Muscle of leg (tissue), 11 donors: ENCODE results near the gene LHFPL4. TPM values are rescaled to one million over a fixed set of nuclear protein-coding genes. Genes with fewer than 3 reads are reported as not detected.
A peak's percentile ranks its signal among the peaks of the same experiment; 100 is the strongest.

Source experiments
- DNase-seq: peaks from one replicate; pipeline ENCODE4 v3.0.0; 2013
- H3K27ac ChIP-seq: one replicate; pipeline ENCODE4 v1.5.1; 2013; ENCODE audit warnings: mild to moderate bottlenecking, low read length, control low read depth
- H3K27me3 ChIP-seq: one replicate; pipeline ENCODE4 v1.6.1; 2013; ENCODE audit warnings: low read length; ENCODE audit not compliant: control insufficient read depth, insufficient read depth
- H3K36me3 ChIP-seq: one replicate; pipeline ENCODE4 v1.6.1; 2013; ENCODE audit warnings: low read length; ENCODE audit not compliant: control insufficient read depth, insufficient read depth
- H3K4me1 ChIP-seq: one replicate; pipeline ENCODE4 v1.6.1; 2013; ENCODE audit warnings: low read length; ENCODE audit not compliant: control insufficient read depth, insufficient read depth
- H3K4me3 ChIP-seq: one replicate; pipeline ENCODE4 v1.5.1; 2013; ENCODE audit warnings: low read length, control low read depth
- H3K9me3 ChIP-seq: replicated peaks from 2 replicates; pipeline ENCODE4 v1.6.1; 2013; ENCODE audit warnings: low read depth, low read length; ENCODE audit not compliant: control insufficient read depth
- WGBS: methylation state at CpG from one replicate; pipeline ENCODE4 v1.1.5; 2013; ENCODE audit warnings: missing lambda C conversion rate; ENCODE audit not compliant: insufficient coverage; 5-methylcytosine and 5-hydroxymethylcytosine counted together
- polyA plus RNA-seq, 8 donors: library from polyadenylated mRNA; unstranded; fragments of 120-200 nt; gene quantifications; one replicate each; pipeline versions ENCODE4 v1.2.1 to v1.2.3, GENCODE V29; 2013; ENCODE audit warnings: inconsistent platforms in 1 of 8, low replicate concordance in 1 of 8; ENCODE audit not compliant: insufficient read length in 8 of 8, insufficient read depth in 1 of 8
- total RNA-seq: library from RNA; stranded (reverse); fragments of 120-200 nt; gene quantifications from one replicate; pipeline ENCODE4 v1.2.4, GENCODE V29; 2013

LHFPL4 gene
- total and polyA plus RNA-seq, 9 donors = under 0.01 to 0.19 (median 0.04) TPM; not detected in 4

DNA sequence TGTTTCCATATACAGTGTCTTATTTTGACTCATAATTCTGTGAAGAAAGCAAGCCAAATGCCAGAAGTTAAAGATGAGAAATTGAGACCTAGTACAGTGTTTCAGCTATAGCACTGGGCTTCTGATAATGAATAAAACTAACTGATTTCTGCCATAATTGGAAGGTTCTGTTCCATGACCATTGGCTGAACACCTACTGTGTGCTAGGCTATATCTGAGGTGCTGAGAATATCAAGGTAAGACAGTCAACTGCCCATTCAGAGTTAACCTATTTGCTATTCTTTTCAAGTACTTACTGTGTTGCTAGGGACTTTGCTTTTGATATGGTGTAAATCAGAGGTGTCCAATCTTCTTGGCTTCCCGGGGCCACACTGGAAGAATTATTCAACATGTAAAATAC lies 73.4 kb downstream of the LHFPL4 start:
- Histone ChIP-seq H3K9me3 (no peaks in the 10 kb centered on the region), H3K4me3 (no peak overlapping the region), H3K36me3 (peaks cover 55% of the 10 kb centered on the region), H3K4me1 (no peaks in the 10 kb centered on the region), H3K27me3 (no peaks in the 10 kb centered on the region), H3K27ac (no peak overlapping the region)
- no CpG with 5 or more reads among the region's 1 CpG for WGBS
- DNase-seq = no peak

DNA sequence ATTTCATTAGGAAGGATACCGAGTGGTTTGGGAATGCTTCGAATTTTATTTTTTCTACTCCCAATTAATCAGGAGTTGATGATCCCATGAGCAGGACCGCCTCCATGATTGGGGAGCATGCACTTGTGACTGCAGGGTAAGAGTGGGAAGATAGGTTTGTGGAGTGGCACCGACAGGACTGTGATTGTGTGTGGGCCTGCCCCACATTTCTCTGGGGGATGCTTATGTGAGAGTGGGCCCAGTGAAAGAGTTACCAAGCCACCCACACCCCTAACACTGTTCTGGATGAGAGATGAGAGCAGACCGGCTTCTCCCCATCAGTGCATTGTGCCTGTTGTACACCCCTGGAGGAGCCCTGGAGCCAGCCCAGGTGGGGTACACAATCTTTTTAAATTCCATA lies 76.7 kb downstream of the LHFPL4 start:
- H3K4me3 ChIP-seq = no peak overlapping the region
- H3K4me1 ChIP-seq = no peaks in the 10 kb centered on the region
- H3K9me3 ChIP-seq = no peaks in the 10 kb centered on the region
- no peaks in the 10 kb centered on the region for H3K27me3 ChIP-seq
- H3K27ac ChIP-seq = no peak overlapping the region
- peaks cover 81% of the 10 kb centered on the region for H3K36me3 ChIP-seq
- WGBS = no CpG with 5 or more reads among the region's 5 CpGs
- no peak for DNase-seq

DNA sequence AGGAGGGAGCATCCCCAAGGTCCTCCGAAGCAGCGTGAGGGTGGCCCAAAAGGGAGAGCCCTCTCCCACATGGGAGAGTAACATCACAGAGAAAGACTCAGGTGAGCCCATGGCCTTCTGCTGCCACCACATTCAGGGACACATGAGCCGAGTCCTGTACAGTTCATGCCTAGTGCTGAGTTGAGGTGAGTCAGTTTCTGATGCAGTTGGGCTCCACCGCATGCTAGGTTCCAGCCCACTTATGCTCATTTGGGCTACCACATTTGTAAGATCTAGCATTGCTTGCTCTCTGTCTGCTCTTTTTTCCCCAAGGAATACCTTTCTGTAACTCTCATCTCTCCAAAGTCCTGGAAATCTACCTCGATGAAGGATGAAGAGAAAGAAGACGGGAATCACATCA lies 79.1 kb downstream of the LHFPL4 start:
- Histone ChIP-seq H3K27me3 (no peaks in the 10 kb centered on the region), H3K4me3 (no peak overlapping the region), H3K27ac (no peak overlapping the region), H3K4me1 (no peaks in the 10 kb centered on the region), H3K36me3 (peaks cover 83% of the 10 kb centered on the region), H3K9me3 (no peaks in the 10 kb centered on the region)
- DNase-seq = no peak
- WGBS = 91% methylated on average over 4 of the region's 6 CpGs

DNA sequence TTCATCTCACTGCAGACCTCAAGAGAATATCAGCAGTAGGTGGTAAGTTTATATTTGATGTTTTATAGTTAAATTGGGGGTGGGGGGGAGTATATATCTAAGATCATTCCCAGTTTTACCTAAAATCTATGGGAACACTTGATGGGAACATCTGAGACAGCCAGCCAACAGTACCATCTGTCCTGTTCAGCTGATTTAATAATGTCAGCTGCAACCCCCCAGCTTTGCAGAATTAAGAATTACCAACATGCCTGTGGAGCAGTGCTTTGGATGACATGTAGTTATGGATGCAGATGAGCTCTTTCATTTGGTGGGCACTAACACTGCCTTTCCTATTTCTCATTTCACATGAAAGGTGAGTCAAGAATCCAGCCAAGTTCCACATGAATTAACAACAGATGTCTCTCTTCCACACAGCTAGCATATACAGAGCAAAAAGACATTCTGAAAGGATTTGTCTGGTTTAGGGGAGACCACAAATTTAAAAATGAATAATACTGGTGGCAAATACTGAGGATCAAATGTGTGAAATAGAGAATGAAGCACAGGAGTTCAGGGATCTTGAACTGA lies 80.0 kb downstream of the LHFPL4 start:
- no peaks in the 10 kb centered on the region for H3K9me3 ChIP-seq
- H3K36me3 ChIP-seq = peaks cover 82% of the 10 kb centered on the region
- H3K4me1 ChIP-seq = no peaks in the 10 kb centered on the region
- no peak overlapping the region for H3K4me3 ChIP-seq
- no peaks in the 10 kb centered on the region for H3K27me3 ChIP-seq
- no peak for DNase-seq
- no peak overlapping the region for H3K27ac ChIP-seq

DNA sequence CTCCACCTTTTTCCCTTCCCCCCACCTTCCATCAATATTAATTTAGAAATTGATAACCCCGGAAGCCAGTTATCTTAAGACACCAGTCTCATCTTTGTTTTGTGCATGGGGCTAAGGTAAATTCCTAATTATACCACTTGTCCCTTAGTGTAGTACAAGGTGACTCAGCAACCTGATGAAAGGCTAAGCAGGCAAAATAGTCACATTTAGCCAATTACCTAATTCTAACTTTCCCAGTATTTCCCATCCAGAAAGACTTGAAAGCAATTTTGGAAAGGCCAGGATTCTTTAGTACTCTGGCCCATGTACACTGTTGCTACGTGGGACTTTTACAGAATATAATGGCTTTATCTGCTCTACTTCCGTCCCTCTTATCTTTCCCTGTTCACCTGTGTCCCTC lies 83.6 kb downstream of the LHFPL4 start:
- Histone ChIP-seq H3K27ac (no peak overlapping the region), H3K36me3 (peaks cover 76% of the 10 kb centered on the region), H3K4me1 (no peaks in the 10 kb centered on the region), H3K27me3 (no peaks in the 10 kb centered on the region), H3K4me3 (no peak overlapping the region), H3K9me3 (no peaks in the 10 kb centered on the region)
- WGBS = 92% methylated on average over 2 of the region's 3 CpGs
- DNase-seq = no peak

DNA sequence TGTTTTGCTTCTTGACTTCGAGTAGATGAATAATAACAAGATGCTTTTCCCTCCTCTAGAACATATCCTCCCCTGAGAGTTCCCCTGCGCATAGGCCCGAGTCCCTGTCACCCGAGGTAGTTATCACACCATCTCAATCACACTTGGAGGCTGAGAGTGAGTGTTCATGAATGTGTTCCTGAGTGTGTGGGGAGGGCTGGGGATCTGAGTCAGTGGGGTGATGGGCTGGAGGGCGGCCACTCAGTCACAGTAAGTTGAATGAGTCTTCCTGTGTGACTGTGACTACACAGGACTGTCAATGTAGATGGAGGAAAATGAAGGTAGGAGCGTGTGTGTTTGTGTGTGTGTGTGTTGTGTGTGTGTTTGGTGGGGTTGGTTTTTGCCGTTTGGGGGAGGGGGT lies 85.2 kb downstream of the LHFPL4 start:
- no peaks in the 10 kb centered on the region for H3K9me3 ChIP-seq
- no peaks in the 10 kb centered on the region for H3K27me3 ChIP-seq
- DNase-seq = no peak
- 96% methylated on average over 3 of the region's 7 CpGs for WGBS
- peaks cover 76% of the 10 kb centered on the region for H3K36me3 ChIP-seq
- no peak overlapping the region for H3K4me3 ChIP-seq
- no peaks in the 10 kb centered on the region for H3K4me1 ChIP-seq
- no peak overlapping the region for H3K27ac ChIP-seq

DNA sequence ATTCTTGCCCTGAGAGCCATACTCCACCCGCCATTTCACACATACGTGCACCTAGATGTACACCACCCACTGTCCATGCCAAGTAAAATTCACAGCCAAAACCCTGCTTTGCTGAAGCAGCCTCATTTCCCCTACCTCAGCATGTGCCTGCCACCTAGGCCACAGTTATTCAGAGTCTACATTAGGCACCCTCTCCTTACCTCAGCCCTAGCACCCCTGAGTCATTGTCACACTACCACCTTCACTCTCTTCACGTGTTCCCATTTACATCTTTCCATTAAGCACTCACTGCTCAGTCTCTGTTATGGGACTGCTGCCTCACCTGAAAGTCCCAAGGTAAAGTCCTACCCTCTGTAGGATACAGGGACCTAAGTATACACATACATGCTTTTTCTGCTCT lies 86.2 kb downstream of the LHFPL4 start:
- peaks cover 71% of the 10 kb centered on the region for H3K36me3 ChIP-seq
- WGBS = 91% methylated on average over 3 of the region's 3 CpGs
- no peaks in the 10 kb centered on the region for H3K4me1 ChIP-seq
- H3K27me3 ChIP-seq = no peaks in the 10 kb centered on the region
- H3K9me3 ChIP-seq = no peaks in the 10 kb centered on the region
- no peak overlapping the region for H3K27ac ChIP-seq
- H3K4me3 ChIP-seq = no peak overlapping the region
- no peak for DNase-seq

DNA sequence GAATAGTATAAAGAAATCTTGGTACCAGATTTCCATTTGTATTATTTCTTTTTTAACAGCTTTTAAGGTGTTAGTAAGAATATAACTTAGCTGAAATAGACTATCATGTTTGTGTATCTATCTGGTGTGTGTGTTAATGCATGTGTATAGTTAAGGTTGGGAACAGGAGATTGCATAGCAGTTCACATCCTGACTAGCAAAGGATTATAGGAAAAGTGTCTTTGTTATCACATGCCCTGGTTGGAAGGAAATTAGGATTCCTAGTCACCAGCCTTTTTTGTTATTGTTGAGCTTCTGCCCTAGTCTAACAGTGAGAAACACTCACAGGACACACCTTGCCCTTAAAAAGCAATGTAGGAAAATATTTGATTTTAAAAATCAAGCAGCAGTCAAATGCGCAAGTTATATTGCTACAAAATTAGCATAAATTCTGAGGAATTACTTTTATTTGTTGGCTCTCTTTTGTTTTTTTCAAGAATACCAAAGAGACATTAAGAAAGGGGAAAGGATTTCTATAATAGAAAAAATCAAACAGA lies 98.0 kb downstream of the LHFPL4 start:
- Histone ChIP-seq H3K27me3 (no peaks in the 10 kb centered on the region), H3K4me3 (no peak overlapping the region), H3K4me1 (no peaks in the 10 kb centered on the region), H3K27ac (no peak overlapping the region), H3K36me3 (peaks cover 24% of the 10 kb centered on the region), H3K9me3 (no peaks in the 10 kb centered on the region)
- no CpG with 5 or more reads among the region's 1 CpG for WGBS
- DNase-seq = no peak

DNA sequence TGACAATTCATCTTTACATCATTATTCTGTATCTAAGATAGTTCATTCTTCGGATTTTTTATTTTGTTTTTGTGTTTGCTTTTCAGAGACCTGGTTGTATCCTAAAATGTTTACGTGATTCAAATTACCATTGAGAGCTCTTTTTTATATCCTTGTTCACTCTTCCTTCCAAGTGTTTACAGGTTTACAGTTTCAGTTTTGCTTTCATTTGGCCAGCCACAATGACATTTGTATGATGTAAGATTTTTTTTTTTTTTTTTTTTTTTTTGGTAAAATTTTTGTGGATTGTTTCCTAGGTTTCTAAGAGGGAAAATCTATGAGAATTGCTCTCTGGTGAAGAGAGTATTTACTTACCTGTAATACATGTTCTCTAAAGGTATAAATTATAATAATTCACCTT lies 101.2 kb downstream of the LHFPL4 start:
- Histone ChIP-seq H3K9me3 (no peaks in the 10 kb centered on the region), H3K27me3 (no peaks in the 10 kb centered on the region), H3K4me3 (no peak overlapping the region), H3K36me3 (peaks cover 41% of the 10 kb centered on the region), H3K27ac (no peak overlapping the region), H3K4me1 (no peaks in the 10 kb centered on the region)
- no CpG with 5 or more reads among the region's 2 CpGs for WGBS
- peak; percentile 14 for DNase-seq

DNA sequence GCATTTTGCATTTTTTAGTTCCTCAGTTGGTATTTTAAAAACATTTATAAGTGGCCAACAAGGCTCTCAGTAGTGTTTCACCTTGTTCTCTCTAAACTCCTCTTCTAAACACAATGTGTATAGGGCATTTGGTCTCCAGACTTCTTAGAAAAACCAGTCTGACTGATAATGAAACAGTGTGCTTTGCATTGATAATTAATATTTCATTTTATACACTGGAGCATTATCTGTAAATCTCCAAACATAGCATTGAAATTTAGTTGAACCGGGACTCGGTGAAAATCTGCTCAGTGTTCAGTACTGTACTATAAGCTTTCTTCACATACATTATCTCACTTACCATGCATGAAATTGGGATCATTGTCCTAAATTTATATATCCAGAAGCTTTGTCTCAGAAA lies 102.6 kb downstream of the LHFPL4 start:
- Histone ChIP-seq H3K27ac (no peak overlapping the region), H3K36me3 (peaks cover 46% of the 10 kb centered on the region), H3K4me1 (no peaks in the 10 kb centered on the region), H3K27me3 (no peaks in the 10 kb centered on the region), H3K4me3 (no peak overlapping the region), H3K9me3 (no peaks in the 10 kb centered on the region)
- no peak for DNase-seq
- WGBS = no CpG with 5 or more reads among the region's 2 CpGs

DNA sequence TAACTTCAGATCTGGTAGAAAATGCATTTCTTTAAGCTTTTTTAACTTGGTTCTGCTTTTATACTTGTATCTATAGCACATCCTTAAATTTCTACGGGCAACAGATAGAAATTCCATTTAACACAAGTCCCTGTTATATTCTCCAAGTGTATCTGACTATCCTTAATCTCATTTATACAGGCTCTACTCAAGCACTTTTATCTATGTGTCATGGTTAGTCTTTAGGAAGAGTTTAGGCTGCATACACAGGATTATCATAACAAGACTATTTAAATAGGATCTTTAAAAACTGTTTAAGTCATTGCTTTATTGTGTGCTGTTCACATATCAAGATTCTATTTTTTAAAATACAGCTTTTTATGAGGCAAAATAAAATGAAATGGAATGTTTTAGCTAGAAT lies 103.5 kb downstream of the LHFPL4 start:
- H3K27ac ChIP-seq = no peak overlapping the region
- WGBS = no CpG with 5 or more reads among the region's 1 CpG
- H3K4me1 ChIP-seq = no peaks in the 10 kb centered on the region
- H3K36me3 ChIP-seq = peaks cover 48% of the 10 kb centered on the region
- no peaks in the 10 kb centered on the region for H3K27me3 ChIP-seq
- no peak for DNase-seq
- no peaks in the 10 kb centered on the region for H3K9me3 ChIP-seq
- no peak overlapping the region for H3K4me3 ChIP-seq
